Panc1 (cell line): ENCODE results near the gene OTOP2. TPM values are rescaled to one million over a fixed set of nuclear protein-coding genes. Genes with fewer than 3 reads are reported as not detected.
A peak's percentile ranks its signal among the peaks of the same experiment; 100 is the strongest.

Experiments used
- ATAC-seq: fragments of 200-7000 bp; cut with Tn5 transposase; 2 replicates; pipeline ENCODE4 v1.9.1; 2020; ENCODE audit warnings: mild to moderate bottlenecking, moderate library complexity
- BruUV-seq: library from RNA; stranded (reverse); fragments of 400-500 nt; replicated peaks from 2 replicates; lab custom pipeline; 2021; lab: Mats Ljungman, UMichigan
- CTCF ChIA-PET: fragments of 300-600 bp; sonication (Branson Sonifier 250); formaldehyde crosslinking; loops from one replicate; lab custom pipeline; 2022; ENCODE audit warnings: antibody characterized with exemption; lab: Charles Lee
- POLR2A ChIA-PET: fragments of 300-600 bp; sonication (Branson Sonifier 250); formaldehyde crosslinking; loops from one replicate; lab custom pipeline; 2022; ENCODE audit warnings: antibody characterized with exemption; lab: Charles Lee
- DNase-seq: peaks from one replicate; pipeline ENCODE4 v3.0.0-alpha.2; 2010; ENCODE audit warnings: low read depth, low spot score
- H3K27ac ChIP-seq: 2 replicates; pipeline ENCODE4 v1.5.1; 2011; ENCODE audit warnings: mild to moderate bottlenecking, low read length, inconsistent platforms
- H3K27me3 ChIP-seq: fragments of 200-500 bp; sonication (Bioruptor generic); 2 replicates; pipeline ENCODE4 v1.6.0; 2014; ENCODE audit warnings: low read length, inconsistent platforms; ENCODE audit not compliant: control insufficient read depth, insufficient read depth
- H3K36me3 ChIP-seq: fragments of 200-500 bp; sonication (Bioruptor generic); 2 replicates; pipeline ENCODE4 v1.5.1; 2014; ENCODE audit warnings: inconsistent platforms, mild to moderate bottlenecking, low read length, moderate library complexity; ENCODE audit not compliant: control insufficient read depth, insufficient read depth
- H3K4me1 ChIP-seq: 2 replicates; pipeline ENCODE4 v1.5.1; 2011; ENCODE audit warnings: inconsistent platforms, mild to moderate bottlenecking, low read length, moderate library complexity; ENCODE audit not compliant: control insufficient read depth, insufficient read depth
- H3K4me3 ChIP-seq, 2 experiments: 2 replicates each; pipeline ENCODE4 v1.5.1; 2011 to 2012; ENCODE audit warnings: low read depth in 2 of 2, low read length in 2 of 2, mild to moderate bottlenecking in 2 of 2, inconsistent platforms in 1 of 2, moderate library complexity in 1 of 2
- H3K9me3 ChIP-seq: fragments of 200-500 bp; sonication (Bioruptor generic); 2 replicates; pipeline ENCODE4 v1.5.1; 2014; ENCODE audit warnings: low read depth, mild to moderate bottlenecking, inconsistent platforms, low read length, moderate library complexity; ENCODE audit not compliant: control insufficient read depth, insufficient read depth
- POLR2AphosphoS5 ChIP-seq: IDR thresholded peaks from 2 replicates; pipeline ENCODE4 v1.6.1; 2012; ENCODE audit warnings: mild to moderate bottlenecking, low read depth, low read length, moderate library complexity
- SIN3A ChIP-seq: IDR thresholded peaks from 2 replicates; pipeline ENCODE4 v1.6.1; 2012; ENCODE audit warnings: low read depth, mild to moderate bottlenecking, low read length, moderate library complexity, borderline replicate concordance; ENCODE audit not compliant: insufficient read depth
- TCF7L2 ChIP-seq: IDR thresholded peaks from 2 replicates; pipeline ENCODE4 v1.6.1; 2011; ENCODE audit warnings: mild to moderate bottlenecking, low read depth, low read length, inconsistent platforms
- in situ Hi-C: cut with HindIII; loops from 2 replicates; pipeline ENCODE4 v1.10.0; 2016; ENCODE audit warnings: low sequenced_read_pairs, low pct_unique_long_range_greater_than_20kb
- intact Hi-C: fragments of 100-400 bp; cut with micrococcal nuclease; formaldehyde crosslinking; loops from one replicate; pipeline ENCODE4 v1.10.0; 2022; ENCODE audit not compliant: unreplicated experiment
- total RNA-seq: library from RNA; stranded (reverse); gene quantifications from one replicate; pipeline ENCODE4 v1.2.1, GENCODE V29; 2021; ENCODE audit not compliant: unreplicated experiment
- TF ChIP-seq, protein P1 (sequence below): fragments of 450-650 bp; IDR thresholded peaks from 2 replicates; pipeline ENCODE4 v1.5.1; 2017; ENCODE audit warnings: mild to moderate bottlenecking
- TF ChIP-seq, protein P2 (sequence below), 2 experiments: IDR thresholded peaks; 2 replicates each; pipeline ENCODE4 v1.6.1; 2011 to 2012; ENCODE audit warnings: low read depth in 2 of 2, control low read depth in 1 of 2, low read length in 1 of 2, mild to moderate bottlenecking in 1 of 2, moderate library complexity in 1 of 2; ENCODE audit not compliant: insufficient read depth in 1 of 2

OTOP2 gene
- total RNA-seq, 1 experiment from 2014 or later = not detected

DNA sequence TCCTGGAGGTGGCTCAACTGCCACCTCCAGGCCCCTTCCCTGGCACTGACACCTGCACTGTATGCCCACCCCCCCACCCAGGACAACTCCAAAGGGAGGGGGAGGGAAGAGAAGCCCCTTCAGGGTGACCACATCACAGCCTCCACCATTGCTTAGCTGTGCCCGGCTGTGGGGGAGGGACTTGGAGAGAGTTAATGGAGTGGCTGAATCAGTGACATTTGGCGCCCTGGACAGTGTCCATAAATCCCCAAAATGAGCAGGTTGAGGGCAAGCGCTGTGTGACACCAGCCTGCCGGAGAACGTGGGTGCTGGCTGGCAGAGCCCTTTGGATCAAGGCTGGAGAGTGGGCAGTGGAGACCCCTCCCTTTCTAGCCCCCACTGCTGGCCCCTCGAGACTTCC is 1.9 kb upstream of the OTOP2 start:
- ATAC-seq (no peak), DNase-seq (no peak)
- no TSS peak for BruUV-seq
- Histone ChIP-seq H3K4me3 (no peak overlapping the region), H3K27me3 (peaks cover 18% of the 10 kb centered on the region), H3K27ac (no peak overlapping the region), H3K36me3 (peaks cover 5% of the 10 kb centered on the region; the same call in 1 of the 2 replicates), H3K9me3 (no peaks in the 10 kb centered on the region), H3K4me1 (peaks cover 4% of the 10 kb centered on the region; the same call in 1 of the 2 replicates)
- in situ Hi-C loops (no loop called here), intact Hi-C loops (no loop called here)
- ChIA-PET CTCF (interaction anchor here (0.6 to 4.0 kb wide), 5 partner anchors 35 to 294 kb away, joined by 3 to 28 read pairs (median 7); no protein-coding TSS in a partner anchor), POLR2A (no interaction called here)
- TF ChIP-seq, protein P1, sequence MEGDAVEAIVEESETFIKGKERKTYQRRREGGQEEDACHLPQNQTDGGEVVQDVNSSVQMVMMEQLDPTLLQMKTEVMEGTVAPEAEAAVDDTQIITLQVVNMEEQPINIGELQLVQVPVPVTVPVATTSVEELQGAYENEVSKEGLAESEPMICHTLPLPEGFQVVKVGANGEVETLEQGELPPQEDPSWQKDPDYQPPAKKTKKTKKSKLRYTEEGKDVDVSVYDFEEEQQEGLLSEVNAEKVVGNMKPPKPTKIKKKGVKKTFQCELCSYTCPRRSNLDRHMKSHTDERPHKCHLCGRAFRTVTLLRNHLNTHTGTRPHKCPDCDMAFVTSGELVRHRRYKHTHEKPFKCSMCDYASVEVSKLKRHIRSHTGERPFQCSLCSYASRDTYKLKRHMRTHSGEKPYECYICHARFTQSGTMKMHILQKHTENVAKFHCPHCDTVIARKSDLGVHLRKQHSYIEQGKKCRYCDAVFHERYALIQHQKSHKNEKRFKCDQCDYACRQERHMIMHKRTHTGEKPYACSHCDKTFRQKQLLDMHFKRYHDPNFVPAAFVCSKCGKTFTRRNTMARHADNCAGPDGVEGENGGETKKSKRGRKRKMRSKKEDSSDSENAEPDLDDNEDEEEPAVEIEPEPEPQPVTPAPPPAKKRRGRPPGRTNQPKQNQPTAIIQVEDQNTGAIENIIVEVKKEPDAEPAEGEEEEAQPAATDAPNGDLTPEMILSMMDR = no peak
- no peak for TF ChIP-seq POLR2AphosphoS5
- no peak for TF ChIP-seq SIN3A
- TF ChIP-seq TCF7L2 = no peak
- TF ChIP-seq, protein P2, sequence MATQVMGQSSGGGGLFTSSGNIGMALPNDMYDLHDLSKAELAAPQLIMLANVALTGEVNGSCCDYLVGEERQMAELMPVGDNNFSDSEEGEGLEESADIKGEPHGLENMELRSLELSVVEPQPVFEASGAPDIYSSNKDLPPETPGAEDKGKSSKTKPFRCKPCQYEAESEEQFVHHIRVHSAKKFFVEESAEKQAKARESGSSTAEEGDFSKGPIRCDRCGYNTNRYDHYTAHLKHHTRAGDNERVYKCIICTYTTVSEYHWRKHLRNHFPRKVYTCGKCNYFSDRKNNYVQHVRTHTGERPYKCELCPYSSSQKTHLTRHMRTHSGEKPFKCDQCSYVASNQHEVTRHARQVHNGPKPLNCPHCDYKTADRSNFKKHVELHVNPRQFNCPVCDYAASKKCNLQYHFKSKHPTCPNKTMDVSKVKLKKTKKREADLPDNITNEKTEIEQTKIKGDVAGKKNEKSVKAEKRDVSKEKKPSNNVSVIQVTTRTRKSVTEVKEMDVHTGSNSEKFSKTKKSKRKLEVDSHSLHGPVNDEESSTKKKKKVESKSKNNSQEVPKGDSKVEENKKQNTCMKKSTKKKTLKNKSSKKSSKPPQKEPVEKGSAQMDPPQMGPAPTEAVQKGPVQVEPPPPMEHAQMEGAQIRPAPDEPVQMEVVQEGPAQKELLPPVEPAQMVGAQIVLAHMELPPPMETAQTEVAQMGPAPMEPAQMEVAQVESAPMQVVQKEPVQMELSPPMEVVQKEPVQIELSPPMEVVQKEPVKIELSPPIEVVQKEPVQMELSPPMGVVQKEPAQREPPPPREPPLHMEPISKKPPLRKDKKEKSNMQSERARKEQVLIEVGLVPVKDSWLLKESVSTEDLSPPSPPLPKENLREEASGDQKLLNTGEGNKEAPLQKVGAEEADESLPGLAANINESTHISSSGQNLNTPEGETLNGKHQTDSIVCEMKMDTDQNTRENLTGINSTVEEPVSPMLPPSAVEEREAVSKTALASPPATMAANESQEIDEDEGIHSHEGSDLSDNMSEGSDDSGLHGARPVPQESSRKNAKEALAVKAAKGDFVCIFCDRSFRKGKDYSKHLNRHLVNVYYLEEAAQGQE (IDR thresholded peaks at IDR 0.05; ENCODE audit: insufficient read depth in 1 of 2, low read depth in 2 of 2, low read length in 1 of 2) = no peak

DNA sequence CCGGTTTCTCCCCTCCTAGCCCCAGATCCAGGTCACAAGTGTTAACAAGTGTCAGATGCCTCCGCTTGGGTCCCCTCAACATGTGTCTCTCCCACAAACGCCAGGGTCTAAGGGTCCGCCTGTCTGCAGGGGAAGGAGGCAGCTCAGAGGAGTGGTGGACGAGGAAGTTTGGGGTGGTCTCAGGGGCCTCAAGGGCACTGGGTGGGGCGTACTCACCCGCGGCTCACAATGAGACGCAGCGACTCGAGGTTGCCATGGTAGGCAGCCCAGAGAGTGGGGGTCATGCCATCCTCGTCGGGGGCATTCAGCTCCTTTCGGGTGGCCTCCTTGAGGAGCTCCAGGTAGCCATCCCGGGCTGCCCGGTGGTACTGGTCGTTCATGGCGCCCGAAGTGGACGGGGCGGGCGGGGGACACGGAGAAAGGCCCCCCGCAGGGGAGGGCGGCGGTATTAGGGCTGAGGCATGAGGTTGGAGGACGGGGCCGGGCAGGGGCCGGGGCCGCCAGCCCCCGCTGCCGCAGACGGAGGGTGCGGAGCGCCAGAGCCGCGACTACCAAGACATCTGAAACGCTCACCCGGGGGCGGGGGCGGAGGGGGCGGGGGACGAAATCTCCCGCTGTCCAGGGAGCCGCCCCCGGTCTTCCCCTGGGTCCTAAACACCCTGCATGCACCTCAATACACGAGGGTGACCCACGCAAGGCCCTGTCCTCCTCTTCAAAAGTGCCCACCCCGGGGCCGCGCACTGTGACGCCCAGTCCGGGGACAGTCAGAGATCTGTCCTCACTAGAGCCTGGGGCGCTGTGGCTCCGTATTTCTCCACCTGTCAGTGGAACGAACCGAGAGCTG is 1.2 kb upstream of the OTOP2 start, which contains the start of gene USH1G:
Gene USH1G, minus strand, starts transcription at position 562 of the 844 bp plus-strand sequence. Its CDS starts 182 bp downstream, at position 380.
- ChIA-PET POLR2A (interaction anchor here (0.6 kb wide), 1 partner anchor 53 kb away, joined by 8 read pairs; no protein-coding TSS in a partner anchor), CTCF (interaction anchor here (0.6 to 4.0 kb wide), 12 partner anchors 10 to 500 kb away, joined by 3 to 28 read pairs (median 6); partner anchors contain the start of genes CDR2L and FDXR)
- H3K27ac ChIP-seq = no peak within 1 kb of the TSS
- peaks cover 4% of the 10 kb centered on the region; the same call in 1 of the 2 replicates for H3K4me1 ChIP-seq
- peak within 1 kb of the TSS; percentile 27 to 50 for H3K4me3 ChIP-seq
- in situ Hi-C loops = no loop called here
- ATAC-seq = peak; percentile 26
- H3K27me3 ChIP-seq = peaks cover 18% of the 10 kb centered on the region
- TF ChIP-seq SIN3A (no peak), POLR2AphosphoS5 (no peak), TCF7L2 (no peak)
- TF ChIP-seq, protein P1 = no peak
- TF ChIP-seq, protein P2 (IDR thresholded peaks at IDR 0.05; ENCODE audit: insufficient read depth in 1 of 2, low read depth in 2 of 2, low read length in 1 of 2) = no peak
- DNase-seq = no peak
- intact Hi-C loops = loop anchor here (1.0 kb wide), 1 partner anchor 37 kb away; no protein-coding TSS in a partner anchor
- BruUV-seq = no TSS peak
- H3K36me3 ChIP-seq = peaks cover 5% of the 10 kb centered on the region; the same call in 1 of the 2 replicates
- no peaks in the 10 kb centered on the region for H3K9me3 ChIP-seq
